ENCODE measurements around the gene DNAH8.
A peak's percentile ranks its signal among the peaks of the same experiment; 100 is the strongest.

Gene DNAH8

GRCh38 chr6:38749473-38749872 lies 34.4 kb downstream of the DNAH8 start:
- peak; percentile 28 for DNase-seq (ENCODE audit: low spot score)

GRCh38 chr6:38750968-38751615 lies 36.0 kb downstream of the DNAH8 start:
- DNase-seq (ENCODE audit: low spot score) = no peak

- no peak for DNase-seq (ENCODE audit: low spot score)
These were observed 38.6 kb downstream of the DNAH8 start for GRCh38 chr6:38753707-38754106.

GRCh38 chr6:38755207-38755606 lies 40.1 kb downstream of the DNAH8 start:
- no peak for DNase-seq (ENCODE audit: low spot score)

- no peak for DNase-seq (ENCODE audit: low spot score)
These were observed 40.8 kb downstream of the DNAH8 start for GRCh38 chr6:38755874-38756273.

- no peak for DNase-seq (ENCODE audit: low spot score)
These were observed 45.0 kb downstream of the DNAH8 start for GRCh38 chr6:38760097-38760496.

GRCh38 chr6:38762848-38763247 lies 47.7 kb downstream of the DNAH8 start:
- DNase-seq (ENCODE audit: low spot score) = no peak

- DNase-seq (ENCODE audit: low spot score) = peak; percentile 51
These were observed 52.4 kb downstream of the DNAH8 start for GRCh38 chr6:38767560-38767959.

- DNase-seq (ENCODE audit: low spot score) = peak; percentile 37
These were observed 58.2 kb downstream of the DNAH8 start for GRCh38 chr6:38773338-38773737.

GRCh38 chr6:38774929-38775707 lies 60.0 kb downstream of the DNAH8 start:
- DNase-seq (ENCODE audit: low spot score) = peak; percentile 22

GRCh38 chr6:38775870-38776269 lies 60.8 kb downstream of the DNAH8 start:
- no peak for DNase-seq (ENCODE audit: low spot score)

- no peak for DNase-seq (ENCODE audit: low spot score)
These were observed 61.4 kb downstream of the DNAH8 start for GRCh38 chr6:38776515-38776914.

GRCh38 chr6:38779310-38780062 lies 64.4 kb downstream of the DNAH8 start:
- no peak for DNase-seq (ENCODE audit: low spot score)

GRCh38 chr6:38782616-38783015 lies 67.5 kb downstream of the DNAH8 start:
- DNase-seq (ENCODE audit: low spot score) = no peak

GRCh38 chr6:38783443-38784228 lies 68.5 kb downstream of the DNAH8 start:
- no peak for DNase-seq (ENCODE audit: low spot score)

GRCh38 chr6:38784506-38785235 lies 69.6 kb downstream of the DNAH8 start:
- no peak for DNase-seq (ENCODE audit: low spot score)

- DNase-seq (ENCODE audit: low spot score) = no peak
These were observed 71.4 kb downstream of the DNAH8 start for GRCh38 chr6:38786486-38786885.

- no peak for DNase-seq (ENCODE audit: low spot score)
These were observed 74.1 kb downstream of the DNAH8 start for GRCh38 chr6:38789256-38789655.

GRCh38 chr6:38792356-38792755 lies 77.2 kb downstream of the DNAH8 start:
- no peak for DNase-seq (ENCODE audit: low spot score)

- DNase-seq (ENCODE audit: low spot score) = no peak
These were observed 79.6 kb downstream of the DNAH8 start for GRCh38 chr6:38794682-38795081.

- no peak for DNase-seq (ENCODE audit: low spot score)
These were observed 80.9 kb downstream of the DNAH8 start for GRCh38 chr6:38796006-38796405.

Data from activated CD4-positive, alpha-beta T cell treated with anti-CD3 and anti-CD28 coated beads, Interleukin-2, Interleukin-4, amounts not matched to agents 100 ng/mL and 50 ng/mL, durations not matched to agents 16 hours and 8 hours (primary cell).